ENCODE results near the gene SCML1.

The SCML1 gene, protein sequence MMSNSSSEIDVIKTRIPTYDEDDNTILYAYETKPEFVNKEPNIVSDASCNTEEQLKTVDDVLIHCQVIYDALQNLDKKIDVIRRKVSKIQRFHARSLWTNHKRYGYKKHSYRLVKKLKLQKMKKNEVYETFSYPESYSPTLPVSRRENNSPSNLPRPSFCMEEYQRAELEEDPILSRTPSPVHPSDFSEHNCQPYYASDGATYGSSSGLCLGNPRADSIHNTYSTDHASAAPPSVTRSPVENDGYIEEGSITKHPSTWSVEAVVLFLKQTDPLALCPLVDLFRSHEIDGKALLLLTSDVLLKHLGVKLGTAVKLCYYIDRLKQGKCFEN

DNA sequence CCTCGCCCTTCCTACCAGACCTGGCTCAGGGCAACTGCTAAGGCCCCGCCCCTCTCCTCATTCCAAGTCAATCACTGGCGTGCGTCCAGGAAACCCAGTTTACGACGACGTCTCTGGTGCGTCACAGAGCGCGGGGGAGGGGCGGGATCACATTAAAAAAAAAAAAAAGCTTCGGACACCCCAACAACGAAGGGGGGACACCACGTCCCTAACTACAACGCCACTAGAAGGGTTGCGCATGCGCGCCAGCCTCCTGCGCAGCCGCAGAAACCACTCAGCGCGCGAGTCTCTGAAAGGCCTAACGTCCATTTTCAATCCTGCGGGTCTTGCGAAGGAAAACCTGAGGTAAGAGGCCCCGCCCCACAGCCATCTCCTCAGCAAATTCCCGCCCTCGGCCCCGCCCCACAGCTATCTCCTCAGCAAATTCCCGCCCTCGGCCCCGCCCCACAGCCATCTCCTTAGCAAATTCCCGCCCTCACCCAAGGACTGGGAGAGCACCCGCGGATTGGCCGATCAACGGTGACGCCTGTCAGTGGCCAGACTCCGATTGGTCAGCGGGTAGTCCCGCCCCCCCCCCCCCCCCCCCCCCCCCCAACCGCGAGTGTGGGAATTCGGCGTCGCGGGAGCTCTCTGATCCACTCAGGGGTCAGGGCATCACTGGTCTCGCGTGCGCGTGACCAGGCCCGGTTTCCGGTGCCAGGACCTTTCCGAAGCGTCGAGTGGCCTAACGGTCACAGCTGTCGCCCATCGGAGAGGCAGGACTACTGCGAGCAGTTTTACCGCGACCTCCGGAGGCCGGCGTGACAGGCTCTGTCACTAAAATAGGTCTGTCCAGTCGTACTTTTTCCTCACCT, at the start of gene SCML1:
TSS of gene SCML1 (plus strand) at position 638 of the 854 bp plus-strand sequence. CDS start 6,694 bp downstream, outside the sequence.
- DNase-seq (ENCODE audit: low read depth in 2 of 2): peak; percentile 70 to 85

DNA sequence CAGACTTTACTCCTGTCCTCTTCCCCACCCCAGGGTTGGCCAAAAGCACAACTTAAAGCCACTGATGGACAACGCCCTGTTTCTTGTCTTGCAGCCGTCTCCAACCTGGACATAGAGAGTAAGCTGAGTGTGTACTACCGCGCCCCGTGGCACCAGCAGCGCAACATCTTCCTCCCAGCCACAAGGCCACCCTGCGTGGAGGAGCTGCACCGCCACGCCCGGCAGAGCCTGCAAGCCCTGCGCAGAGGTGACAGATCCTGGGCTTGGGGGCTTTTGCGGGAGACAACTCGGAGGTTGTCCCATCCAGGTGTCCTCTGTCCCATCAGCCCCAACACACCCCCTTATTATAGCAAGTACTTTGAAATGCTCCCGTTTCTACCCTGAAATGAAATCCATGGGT, 49.6 kb upstream of the SCML1 start:
- DNase-seq (ENCODE audit: low read depth in 2 of 2): no peak

DNA sequence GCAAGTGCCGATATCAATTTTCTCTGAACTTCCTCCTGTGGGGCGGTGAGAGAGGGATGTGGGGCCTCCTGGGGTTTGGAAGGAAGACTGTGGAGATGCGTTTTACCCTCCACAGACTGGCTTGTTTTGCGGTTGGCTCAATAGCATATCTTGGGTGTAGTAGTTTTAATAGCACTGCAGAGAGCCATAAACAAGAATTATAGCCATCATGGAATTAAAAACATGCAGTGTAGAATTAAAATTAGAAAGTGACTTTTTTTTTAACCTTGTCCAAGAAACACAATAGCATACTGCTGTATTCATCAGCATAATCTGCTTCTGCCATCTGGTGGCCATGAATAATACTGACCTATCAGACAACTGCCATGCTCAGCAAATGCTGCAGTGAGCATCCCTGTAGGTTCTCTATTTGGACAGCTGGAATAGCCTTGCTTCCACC, 47.3 kb upstream of the SCML1 start:
- DNase-seq (ENCODE audit: low read depth in 2 of 2): no peak

DNA sequence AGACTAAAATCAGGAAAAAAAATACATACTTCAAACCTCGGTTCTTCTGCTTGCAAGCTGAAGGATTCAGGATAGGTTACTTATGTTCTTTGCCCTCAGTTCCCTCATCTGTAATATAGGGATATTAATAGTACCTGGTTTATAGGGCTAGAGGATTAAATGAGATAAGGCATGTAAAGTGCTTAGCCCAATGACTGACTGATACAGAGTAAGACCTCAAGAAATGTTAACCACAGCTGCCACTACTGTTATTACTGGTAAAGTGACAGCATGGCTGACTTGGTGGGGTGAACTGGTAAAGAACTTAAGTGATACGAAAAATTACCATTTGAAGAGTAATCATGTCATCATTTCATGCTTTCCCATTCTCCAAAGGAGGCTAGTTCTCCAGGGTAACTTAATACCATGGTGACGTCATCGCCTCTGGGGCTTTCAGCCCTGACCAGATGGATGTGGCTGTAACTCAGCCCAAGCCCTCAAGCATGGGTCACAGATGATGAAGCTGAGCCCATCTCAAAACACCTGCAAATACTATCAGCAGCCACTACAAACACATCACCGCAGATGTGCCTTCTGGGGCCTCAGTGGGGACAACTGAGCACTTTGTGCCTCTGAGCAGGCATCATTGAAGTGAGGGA, 44.5 kb upstream of the SCML1 start:
- no peak for DNase-seq (ENCODE audit: low read depth in 2 of 2)

DNA sequence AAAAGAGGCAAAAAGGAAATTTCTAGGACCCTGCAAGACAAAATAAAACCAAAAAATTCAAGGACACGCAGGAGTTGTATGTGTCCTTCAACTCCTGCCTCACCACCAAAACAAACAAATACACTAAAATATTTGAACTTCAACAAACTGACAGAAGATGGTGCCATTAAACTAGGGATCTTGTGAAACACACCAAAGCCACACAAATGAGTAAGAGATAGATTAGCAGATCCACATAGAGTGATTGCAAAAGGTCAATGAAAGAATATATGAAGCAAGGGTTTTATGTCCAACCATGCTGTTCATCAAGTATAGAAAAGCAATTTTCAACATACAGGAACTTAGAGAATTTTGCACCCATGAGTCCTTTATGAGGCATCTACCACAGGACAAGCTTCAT, 40.1 kb upstream of the SCML1 start:
- DNase-seq (ENCODE audit: low read depth in 2 of 2): no peak

DNA sequence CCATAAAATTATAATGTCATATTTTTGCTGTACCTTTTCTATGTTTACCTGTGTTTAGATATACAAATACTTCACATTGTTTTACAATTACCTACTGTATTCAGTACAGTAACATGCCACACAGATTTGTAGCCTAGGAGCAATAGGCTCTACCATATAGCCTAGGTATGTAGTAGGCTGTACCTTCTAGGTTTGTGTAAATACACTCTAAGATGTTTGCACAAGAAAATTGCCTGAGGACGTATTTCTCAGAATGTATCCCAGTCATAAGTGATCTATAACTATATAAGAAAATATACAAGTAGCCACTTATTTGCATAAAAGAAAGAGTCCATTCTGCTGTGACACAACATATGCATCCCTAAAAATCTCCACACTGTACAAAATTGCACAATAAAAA, 36.3 kb upstream of the SCML1 start:
- DNase-seq (ENCODE audit: low read depth in 2 of 2): no peak

DNA sequence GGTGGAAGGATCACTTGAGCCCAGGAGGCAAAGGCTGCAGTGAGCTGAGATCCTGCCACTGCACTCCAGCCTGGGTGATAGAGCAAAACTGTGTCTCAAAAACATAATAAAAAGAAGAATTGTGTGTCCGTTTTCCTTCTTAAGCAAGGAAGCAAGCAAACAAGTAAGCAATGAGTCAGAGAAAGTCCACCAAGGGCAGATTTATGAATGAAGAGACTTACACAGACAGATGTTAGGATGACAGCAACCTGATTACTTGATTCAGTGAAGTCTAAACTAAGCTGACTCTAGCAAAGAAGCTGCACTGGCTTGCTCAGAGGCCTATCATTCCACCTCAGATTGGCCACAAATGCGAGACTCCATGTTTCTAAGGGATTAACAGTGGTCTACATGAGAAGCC, 34.1 kb upstream of the SCML1 start:
- DNase-seq (ENCODE audit: low read depth in 2 of 2): no peak

DNA sequence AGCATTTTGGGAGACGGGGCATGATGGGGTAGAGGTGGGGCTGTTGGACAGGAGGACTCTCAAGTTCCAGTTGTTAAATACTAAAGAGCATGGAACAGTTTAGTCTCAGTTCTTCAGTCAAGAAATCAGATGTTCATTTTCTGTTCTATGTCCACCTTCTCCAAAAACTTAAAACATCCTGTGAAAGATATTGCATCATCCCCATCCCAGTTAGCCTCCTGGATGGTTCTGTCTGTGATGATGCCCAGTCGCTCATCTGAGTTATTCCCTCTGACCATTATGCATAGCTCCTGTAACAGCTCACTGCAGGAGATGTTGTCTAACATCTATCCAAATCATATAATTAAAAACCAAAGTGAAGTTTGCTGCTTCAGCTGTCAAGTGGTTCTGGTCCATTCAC, 32.1 kb upstream of the SCML1 start:
- no peak for DNase-seq (ENCODE audit: low read depth in 2 of 2)

DNA sequence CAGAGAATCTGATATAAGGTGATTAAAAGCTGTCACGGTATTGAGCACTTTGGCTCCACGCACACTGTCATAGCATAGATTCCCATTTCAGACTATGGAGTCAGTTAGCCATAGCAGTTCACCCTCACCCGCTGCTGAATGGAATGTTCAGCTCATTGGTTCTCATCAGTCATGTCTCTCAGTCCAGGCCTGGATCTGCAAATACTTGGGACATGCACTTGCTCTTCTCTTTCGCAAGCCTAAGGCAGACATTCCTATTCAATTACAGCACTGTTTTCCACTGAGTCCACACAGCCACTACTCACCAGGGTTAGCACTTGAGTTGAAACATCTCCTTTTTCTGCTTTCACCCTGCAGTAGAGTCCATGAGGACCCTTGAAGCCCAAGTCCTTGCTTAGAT, 30.6 kb upstream of the SCML1 start:
- no peak for DNase-seq (ENCODE audit: low read depth in 2 of 2)

DNA sequence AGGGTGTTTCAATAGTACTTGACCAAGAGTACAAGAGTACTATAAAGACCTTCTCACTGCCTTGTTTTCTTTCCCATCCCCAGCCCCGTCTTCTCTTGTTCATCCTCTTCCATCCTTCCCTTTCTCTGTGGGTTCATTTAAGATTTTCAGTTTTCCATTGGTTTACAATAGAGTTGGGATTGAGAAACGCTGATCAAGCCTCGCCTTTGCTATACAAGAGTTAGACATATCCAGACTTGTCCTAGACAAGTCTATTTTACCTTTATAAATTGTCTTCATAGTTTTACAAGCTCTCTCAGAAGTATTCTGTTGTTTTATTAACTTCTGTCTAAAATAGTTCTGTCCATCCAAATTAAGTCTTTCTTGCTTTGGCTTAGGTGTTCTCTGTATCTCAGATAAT, 29.6 kb upstream of the SCML1 start:
- no peak for DNase-seq (ENCODE audit: low read depth in 2 of 2)

DNA sequence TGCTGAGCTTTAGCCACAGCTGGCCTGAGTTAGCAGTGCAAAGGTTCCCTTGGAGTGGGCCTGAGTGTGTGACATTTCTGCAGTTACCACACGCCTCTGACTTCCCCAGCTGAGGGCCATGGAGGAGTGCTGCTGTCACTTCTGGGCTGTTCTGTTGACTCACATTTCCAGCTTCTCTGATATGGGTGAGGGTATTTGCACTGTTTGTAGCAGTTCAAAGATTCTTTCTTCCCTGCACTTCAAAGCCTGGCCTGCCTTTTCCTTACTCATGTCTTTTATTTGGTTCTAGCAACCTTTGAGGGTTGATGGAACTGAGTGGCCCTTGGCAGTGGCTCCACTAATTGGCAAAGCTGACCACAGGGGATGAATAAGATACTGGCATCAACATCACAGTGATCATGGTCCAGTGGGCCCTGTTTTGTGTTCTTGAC, 26.4 kb upstream of the SCML1 start:
- no peak for DNase-seq (ENCODE audit: low read depth in 2 of 2)

DNA sequence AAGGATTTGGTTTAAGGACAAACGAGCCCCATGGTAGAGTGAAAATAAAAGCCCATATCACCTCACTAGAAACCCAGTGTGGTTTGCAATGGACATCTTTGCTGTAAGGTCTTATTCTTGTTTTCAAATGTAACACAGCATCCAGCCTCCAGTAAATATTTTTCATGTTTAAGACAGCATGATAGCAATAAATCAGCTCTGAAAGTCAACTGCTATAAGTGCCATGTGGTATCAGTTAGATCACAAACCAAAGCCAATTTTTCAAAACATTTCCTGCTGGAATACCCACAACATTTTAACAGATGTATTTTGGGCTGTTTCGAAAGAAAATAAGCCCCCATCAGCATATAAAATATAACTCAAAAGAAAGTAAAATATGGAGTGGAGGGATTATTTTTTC, 24.0 kb upstream of the SCML1 start:
- no peak for DNase-seq (ENCODE audit: low read depth in 2 of 2)

DNA sequence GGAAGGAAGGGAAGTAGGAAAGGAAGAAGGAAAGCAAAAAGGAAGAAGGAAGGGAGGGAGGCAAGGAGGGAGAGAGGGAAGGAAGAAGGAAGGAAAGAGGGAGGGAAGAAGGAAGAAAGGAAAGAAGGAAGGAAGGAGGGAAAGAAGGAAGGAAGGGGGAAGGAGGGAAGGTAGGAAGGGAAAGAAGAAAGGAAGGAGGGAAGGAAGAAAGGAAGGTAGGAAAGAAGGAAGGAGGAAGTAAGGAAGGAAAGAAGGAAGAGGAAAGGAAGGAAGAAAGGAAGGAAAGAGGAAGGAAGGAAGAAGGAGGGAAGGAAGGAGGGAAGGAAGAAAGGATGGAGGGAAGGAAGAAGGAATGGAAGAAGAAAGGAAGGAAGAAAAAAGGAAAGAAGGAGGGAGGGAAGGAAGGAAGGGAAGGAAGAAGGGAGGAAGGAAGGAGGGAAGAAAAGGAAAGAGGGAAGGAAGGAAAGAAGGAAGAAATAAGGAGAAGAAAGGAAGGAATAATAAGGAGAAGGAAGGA, 18.6 kb upstream of the SCML1 start:
- no peak for DNase-seq (ENCODE audit: low read depth in 2 of 2)

DNA sequence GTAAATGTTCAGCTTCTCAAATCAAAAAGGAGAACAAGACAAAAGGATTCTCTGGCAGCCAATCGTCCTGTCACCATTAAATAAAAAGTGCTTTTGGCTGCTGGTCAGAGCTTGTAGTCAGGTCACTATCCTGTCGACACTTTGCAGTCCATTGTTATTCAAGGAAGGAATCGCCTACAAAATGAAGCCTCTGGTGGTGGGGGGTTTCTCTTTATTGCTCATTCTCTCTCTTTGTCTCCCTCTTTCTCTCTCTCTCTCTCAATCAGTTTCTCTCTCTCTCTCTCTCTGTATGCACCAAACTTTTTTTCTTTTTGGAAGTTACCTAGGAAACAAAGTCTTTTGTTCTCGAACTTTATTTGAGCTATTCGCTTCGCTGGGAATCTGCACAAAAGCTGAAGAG, 17.6 kb upstream of the SCML1 start:
- DNase-seq (ENCODE audit: low read depth in 2 of 2): no peak

DNA sequence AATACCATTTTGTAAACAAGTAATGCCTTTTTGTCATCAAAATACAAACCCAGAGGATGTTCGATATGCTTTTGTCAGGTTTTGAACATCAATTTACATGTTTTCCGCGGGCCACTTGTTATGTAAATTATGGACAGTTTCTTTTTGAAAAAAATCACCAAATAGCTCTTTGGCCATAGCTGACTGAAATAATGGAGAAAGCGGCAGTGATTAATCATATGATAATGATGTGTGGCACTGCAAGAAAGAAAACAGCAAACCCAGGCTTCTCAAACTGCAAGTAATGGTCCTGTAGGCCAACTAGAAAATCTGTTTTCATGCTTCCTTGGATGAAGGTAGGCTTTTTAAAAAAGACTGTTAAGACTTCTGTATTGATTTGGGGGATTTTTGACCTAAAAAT, 15.6 kb upstream of the SCML1 start:
- no peak for DNase-seq (ENCODE audit: low read depth in 2 of 2)

DNA sequence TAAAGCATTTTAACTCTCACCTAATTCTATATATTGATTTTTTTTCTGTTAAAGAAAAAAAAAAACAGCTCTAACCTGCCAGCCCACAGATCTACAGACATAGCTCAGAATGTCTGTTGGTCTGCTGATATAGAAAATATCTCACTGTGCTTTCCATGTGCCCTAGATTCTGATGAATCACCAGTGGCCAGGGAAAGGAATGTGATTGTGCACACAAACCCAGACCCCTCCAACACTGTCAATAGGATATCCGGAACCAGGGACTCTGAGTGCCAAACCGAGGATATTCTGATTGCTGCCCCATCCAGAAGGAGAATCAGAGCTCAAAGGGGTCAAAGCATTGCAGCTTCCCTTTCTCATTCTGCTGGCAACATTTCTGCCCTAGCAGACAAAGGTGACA, 12.1 kb upstream of the SCML1 start:
- no peak for DNase-seq (ENCODE audit: low read depth in 2 of 2)

DNA sequence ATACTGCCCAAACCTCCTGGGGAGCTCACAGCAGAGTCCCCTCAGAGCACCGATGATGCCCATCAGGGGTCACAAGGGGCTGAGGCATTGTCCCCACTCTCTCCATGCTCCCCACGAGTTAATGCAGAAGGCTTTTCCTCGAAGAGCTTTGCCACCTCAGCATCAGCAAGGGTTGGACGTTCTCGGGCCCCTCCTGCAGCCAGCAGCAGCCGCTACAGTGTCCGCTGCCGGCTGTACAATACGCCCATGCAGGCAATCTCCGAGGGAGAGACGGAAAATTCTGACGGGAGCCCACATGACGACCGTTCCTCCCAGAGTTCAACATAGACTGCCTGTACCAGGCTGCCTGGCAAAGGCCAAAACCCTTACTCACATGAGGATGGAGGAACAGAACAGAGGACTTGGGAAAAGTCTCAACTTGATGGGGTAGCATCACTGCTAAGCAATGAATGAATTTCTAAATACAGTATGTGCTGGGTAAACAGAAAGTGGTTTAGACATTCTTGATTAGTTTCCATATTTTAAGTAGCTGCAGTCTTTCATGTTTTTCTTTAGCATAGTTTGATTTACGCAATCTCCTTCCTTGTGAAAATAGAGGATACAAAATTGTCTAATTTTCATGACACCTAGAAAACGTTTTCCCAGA, 5.0 kb upstream of the SCML1 start:
- DNase-seq (ENCODE audit: low read depth in 2 of 2): no peak

DNA sequence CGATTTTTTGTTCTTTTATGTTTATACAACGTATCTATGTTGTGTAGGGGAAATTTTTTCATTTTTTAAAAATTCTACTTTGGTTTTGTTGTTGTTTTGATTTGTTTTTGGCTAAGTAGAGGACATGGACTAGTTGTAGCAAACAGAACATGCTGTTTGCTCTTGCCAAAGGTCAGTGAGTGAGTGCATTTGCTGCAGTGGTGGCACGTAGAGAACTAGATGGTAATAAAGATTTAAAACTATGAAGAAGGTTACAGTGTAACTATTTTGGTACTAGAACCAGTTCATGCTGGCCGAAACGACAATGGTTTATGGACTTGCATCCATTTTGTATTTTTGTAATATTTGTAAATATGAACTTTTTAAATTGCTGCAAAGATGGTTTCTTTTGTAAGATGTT, 1.9 kb upstream of the SCML1 start:
- no peak for DNase-seq (ENCODE audit: low read depth in 2 of 2)

DNA sequence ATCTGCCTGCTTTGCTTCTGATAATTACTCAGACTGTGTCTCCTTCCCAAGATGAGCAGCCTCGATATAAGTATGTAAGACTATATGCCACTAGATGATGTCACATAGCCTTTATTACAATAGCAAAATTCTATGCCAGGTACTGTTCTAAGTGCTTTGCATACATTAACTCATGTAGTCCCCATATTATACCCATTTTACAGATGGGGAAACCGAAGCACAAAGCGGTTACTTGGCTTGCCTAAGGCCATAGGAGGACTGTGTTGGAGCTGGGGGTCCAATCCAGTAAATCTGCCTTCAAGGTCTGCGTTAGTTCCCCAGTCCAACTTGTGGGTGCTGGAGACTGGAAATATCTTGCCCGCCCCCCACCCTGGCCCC, 826 bp upstream of the SCML1 start:
- DNase-seq (ENCODE audit: low read depth in 2 of 2): no peak

DNA sequence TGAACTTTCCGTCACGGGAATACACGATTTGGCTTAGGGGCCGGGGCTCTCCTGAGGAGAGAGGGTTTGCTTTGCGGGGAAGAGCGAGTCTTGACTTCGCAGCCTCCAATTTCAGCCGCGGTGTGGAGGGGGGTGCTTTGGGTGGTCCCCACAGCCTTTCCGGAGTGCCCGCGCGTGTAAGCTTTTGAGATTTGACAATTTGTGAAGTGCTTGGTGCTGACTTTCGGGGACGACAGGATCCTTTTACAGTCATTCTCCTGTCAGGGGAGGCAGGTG, 355 bp downstream of the SCML1 start:
- peak in 1 of 2 experiments; percentile 0 for DNase-seq (ENCODE audit: low read depth in 2 of 2)

DNA sequence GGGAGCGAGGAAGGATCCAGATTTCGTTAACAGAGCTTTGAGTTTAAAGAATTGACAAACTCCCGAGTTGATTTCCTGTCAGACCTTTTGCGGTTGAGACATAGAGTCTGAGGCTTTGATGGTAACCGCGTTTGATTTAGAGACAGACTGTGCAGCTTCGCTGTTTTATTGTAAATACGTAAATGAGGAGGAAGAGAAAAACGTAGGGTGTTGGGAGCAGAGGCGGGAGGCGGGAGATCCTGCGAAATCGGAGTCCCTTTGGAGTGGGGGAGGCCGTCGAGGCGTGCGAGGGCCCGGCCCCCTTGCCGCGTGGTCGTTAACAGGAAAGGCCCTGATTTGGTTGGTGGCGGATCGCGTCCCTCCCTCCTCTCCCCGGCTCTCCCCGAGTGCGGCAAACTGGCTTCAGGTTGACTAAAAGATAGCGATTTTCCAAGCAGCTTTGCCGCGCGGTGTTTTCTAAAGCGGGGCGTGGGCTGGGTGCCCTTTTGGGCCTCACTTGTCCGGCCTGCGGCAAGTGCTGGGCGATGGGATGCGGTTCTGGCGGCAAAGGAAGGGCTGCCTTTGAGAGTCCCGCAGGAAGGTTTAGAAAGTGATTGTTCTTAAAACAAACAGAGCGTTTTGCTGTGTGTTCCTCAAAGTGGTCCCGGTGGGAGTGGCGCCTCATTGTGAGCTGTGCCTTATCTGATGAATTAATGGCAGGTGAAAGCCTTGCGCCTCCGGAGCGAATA, 857 bp downstream of the SCML1 start:
- DNase-seq (ENCODE audit: low read depth in 2 of 2): peak; percentile 5 to 9
